GM12878 (cell line): ENCODE results near the gene TSPAN31. TPM values are rescaled to one million over a fixed set of nuclear protein-coding genes. Genes with fewer than 3 reads are reported as not detected.
A peak's percentile ranks its signal among the peaks of the same experiment; 100 is the strongest.

ENCODE experiments used
- ATF7 ChIP-seq: fragments of 450-650 bp; IDR thresholded peaks from 2 replicates; pipeline ENCODE4 v1.6.1; 2016; ENCODE audit warnings: low read depth, mild to moderate bottlenecking
- DPF2 ChIP-seq: fragments of 450-650 bp; IDR thresholded peaks from 2 replicates; pipeline ENCODE4 v1.6.1; 2017; ENCODE audit warnings: mild to moderate bottlenecking
- IKZF1 ChIP-seq: fragments of 450-650 bp; conservative IDR thresholded peaks from 2 replicates; pipeline ENCODE4 v1.6.1; 2017; ENCODE audit warnings: antibody characterized with exemption, mild to moderate bottlenecking
- IKZF2 ChIP-seq, 2 experiments: fragments of 450-650 bp; IDR thresholded peaks; 2 replicates each; pipeline ENCODE4 v1.6.1; 2017; ENCODE audit warnings: mild to moderate bottlenecking in 2 of 2, moderate library complexity in 2 of 2
- NBN ChIP-seq: fragments of 450-650 bp; IDR thresholded peaks from 2 replicates; pipeline ENCODE4 v1.6.1; 2016
- SREBF2 ChIP-seq: IDR thresholded peaks from 2 replicates; pipeline ENCODE4 v1.6.1; 2012; ENCODE audit warnings: mild to moderate bottlenecking, low read length
- polyA plus RNA-seq, 11 experiments: library from polyadenylated mRNA; depleted of rRNA in 4 of 11; unstranded in 6 of 11; stranded (reverse) in 5 of 11; fragments of >200 nt; fragmentation: Nextera tagmentation in 4 of 11; fragmentation: Illumina TruSeq in 1 of 11; extraction: Ambion mirVana in 4 of 11; extraction: Trizol in 1 of 11; gene quantifications; 1 replicate in 1 of 11; 2 replicates in 10 of 11; pipeline versions ENCODE4 v1.2.1 to v1.2.3, GENCODE V29; 2011 to 2016; ENCODE audit warnings: inconsistent platforms in 2 of 11, missing spikeins in 2 of 11, low read depth in 1 of 11
- total RNA-seq, 4 experiments: library from RNA; depleted of rRNA in 3 of 4; stranded (reverse); fragments of >200 nt in 3 of 4; fragmentation: Illumina TruSeq in 1 of 4; extraction: Trizol in 1 of 4; gene quantifications; 2 replicates each; pipeline versions ENCODE4 v1.2.1 to v1.2.3, GENCODE V29; 2013 to 2021
- TF ChIP-seq, protein P1 (sequence below): fragments of 450-650 bp; IDR thresholded peaks from 2 replicates; pipeline ENCODE4 v1.6.1; 2017; ENCODE audit warnings: mild to moderate bottlenecking, moderate library complexity
- TF ChIP-seq, protein P2 (sequence below): IDR thresholded peaks from 2 replicates; pipeline ENCODE4 v1.6.1; 2012; ENCODE audit warnings: low read depth, low read length, improper control_type of control experiment

TSPAN31 gene
- total and polyA plus RNA-seq, 10 of the 15 experiments (the other 5 are each of a cell fraction or from before 2014, with no cell fraction given): 11.8 to 32.2 (median 24.7) TPM

DNA sequence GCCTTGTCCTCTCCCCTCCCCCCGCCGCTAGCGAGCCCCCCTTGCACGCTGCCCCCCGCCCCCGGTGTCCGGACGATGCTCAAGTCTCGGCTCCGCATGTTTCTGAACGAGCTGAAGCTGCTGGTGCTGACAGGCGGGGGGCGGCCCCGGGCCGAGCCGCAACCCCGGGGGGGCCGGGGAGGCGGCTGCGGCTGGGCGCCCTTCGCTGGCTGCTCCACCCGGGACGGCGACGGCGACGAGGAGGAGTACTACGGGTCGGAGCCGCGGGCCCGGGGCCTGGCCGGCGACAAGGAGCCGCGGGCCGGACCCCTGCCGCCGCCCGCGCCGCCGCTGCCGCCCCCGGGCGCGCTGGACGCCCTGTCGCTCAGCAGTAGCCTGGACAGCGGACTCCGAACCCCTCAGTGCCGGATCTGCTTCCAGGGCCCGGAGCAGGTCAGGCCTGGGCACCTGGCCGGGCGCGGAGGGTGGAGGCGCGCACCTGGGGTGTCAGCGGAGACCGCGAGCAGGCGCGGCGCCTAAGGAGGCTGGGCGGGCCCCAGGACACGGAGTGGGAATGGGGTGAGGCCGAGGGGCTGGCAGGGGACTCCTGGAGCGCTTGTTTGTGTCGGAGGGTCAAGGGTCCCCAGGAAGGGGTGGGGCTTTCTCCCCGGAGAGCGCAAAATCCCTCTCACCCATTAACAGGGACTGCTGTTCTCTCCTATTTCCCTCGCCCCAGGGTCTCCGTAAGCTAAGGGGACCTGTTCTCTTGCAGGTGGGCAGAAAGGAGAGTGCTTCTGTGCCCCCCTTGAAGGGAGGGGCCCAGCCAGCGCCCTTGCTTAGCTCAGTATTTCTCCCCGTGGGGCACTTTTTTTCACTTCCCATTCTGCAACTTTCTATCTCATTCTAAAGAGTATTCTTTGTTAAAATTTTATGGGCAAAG, 10.9 kb downstream of the TSPAN31 start (continued):
- TF ChIP-seq, protein P1, sequence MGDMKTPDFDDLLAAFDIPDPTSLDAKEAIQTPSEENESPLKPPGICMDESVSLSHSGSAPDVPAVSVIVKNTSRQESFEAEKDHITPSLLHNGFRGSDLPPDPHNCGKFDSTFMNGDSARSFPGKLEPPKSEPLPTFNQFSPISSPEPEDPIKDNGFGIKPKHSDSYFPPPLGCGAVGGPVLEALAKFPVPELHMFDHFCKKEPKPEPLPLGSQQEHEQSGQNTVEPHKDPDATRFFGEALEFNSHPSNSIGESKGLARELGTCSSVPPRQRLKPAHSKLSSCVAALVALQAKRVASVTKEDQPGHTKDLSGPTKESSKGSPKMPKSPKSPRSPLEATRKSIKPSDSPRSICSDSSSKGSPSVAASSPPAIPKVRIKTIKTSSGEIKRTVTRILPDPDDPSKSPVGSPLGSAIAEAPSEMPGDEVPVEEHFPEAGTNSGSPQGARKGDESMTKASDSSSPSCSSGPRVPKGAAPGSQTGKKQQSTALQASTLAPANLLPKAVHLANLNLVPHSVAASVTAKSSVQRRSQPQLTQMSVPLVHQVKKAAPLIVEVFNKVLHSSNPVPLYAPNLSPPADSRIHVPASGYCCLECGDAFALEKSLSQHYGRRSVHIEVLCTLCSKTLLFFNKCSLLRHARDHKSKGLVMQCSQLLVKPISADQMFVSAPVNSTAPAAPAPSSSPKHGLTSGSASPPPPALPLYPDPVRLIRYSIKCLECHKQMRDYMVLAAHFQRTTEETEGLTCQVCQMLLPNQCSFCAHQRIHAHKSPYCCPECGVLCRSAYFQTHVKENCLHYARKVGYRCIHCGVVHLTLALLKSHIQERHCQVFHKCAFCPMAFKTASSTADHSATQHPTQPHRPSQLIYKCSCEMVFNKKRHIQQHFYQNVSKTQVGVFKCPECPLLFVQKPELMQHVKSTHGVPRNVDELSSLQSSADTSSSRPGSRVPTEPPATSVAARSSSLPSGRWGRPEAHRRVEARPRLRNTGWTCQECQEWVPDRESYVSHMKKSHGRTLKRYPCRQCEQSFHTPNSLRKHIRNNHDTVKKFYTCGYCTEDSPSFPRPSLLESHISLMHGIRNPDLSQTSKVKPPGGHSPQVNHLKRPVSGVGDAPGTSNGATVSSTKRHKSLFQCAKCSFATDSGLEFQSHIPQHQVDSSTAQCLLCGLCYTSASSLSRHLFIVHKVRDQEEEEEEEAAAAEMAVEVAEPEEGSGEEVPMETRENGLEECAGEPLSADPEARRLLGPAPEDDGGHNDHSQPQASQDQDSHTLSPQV: no peak
- TF ChIP-seq IKZF2 (IDR thresholded peaks at IDR 0.05): no peak; a peak in 1 of 4 replicates
- TF ChIP-seq NBN: no peak
- TF ChIP-seq ATF7: no peak
- TF ChIP-seq, protein P2, sequence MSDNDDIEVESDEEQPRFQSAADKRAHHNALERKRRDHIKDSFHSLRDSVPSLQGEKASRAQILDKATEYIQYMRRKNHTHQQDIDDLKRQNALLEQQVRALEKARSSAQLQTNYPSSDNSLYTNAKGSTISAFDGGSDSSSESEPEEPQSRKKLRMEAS: no peak
- TF ChIP-seq IKZF1: peak; percentile 41
- TF ChIP-seq DPF2: peak; percentile 42; the same call in 1 of the 2 replicates
- TF ChIP-seq SREBF2: no peak
